Fibroblast of the aortic adventitia (primary cell): ENCODE results near the gene BAHCC1. TPM values are rescaled to one million over a fixed set of nuclear protein-coding genes. Genes with fewer than 3 reads are reported as not detected.

Experiments
- DNase-seq: peaks from one replicate; pipeline ENCODE4 v3.0.0-alpha.2; 2010; ENCODE audit warnings: low read depth
- H3K4me3 ChIP-seq: 2 replicates; pipeline ENCODE4 v1.5.1; 2011; ENCODE audit warnings: low read depth, mild to moderate bottlenecking, control low read depth, low read length, moderate library complexity
- CTCF ChIP-seq: IDR thresholded peaks from 2 replicates; pipeline ENCODE4 v1.5.1; 2011; ENCODE audit warnings: mild to moderate bottlenecking, low read length, control low read depth, inconsistent platforms; ENCODE audit not compliant: insufficient read depth
- total RNA-seq: library from RNA; depleted of rRNA; stranded (reverse); fragments of >200 nt; gene quantifications from 2 replicates; pipeline ENCODE4 v1.2.3, GENCODE V29; 2012; ENCODE audit warnings: low replicate concordance

BAHCC1 gene
- total RNA-seq, 1 donor, result 11.7 TPM

GRCh38 chr17:81384929-81385319 is 10.3 kb upstream of the BAHCC1 start:
- no peak for DNase-seq
- TF ChIP-seq CTCF, result no peak
- no peak overlapping the region for H3K4me3 ChIP-seq

GRCh38 chr17:81385320-81386111 is 9.7 kb upstream of the BAHCC1 start:
- no peak for DNase-seq
- no peak for TF ChIP-seq CTCF
- H3K4me3 ChIP-seq, result no peak overlapping the region

DNA sequence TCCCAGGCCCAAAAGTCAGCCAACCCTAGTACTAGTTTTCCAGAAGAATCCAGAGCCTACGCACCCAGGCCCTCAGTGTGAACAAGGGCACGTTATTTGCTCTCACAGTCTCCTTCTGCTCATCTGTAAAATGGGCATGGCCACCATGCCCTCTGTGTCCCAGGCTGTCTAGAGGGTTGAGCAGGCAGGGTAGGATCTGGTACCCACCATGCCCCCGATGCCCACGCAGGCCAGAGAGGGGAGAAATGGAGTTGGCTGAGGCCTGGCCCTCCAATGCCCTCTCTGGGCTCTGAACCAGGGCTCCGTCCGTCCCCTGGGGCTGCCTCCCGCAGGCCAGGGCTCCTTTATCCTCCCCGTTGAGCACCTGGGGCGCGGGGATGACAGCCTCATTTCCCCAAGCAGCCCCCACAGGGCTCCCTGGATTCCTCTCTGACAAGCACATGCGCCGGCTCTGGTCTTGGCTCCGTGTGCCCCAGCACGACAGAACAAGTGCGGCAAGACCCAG is 9.1 kb upstream of the BAHCC1 start:
- DNase-seq, result no peak
- TF ChIP-seq CTCF, result no peak

GRCh38 chr17:81386646-81387099 is 8.6 kb upstream of the BAHCC1 start:
- peak overlapping the region; percentile 71 for H3K4me3 ChIP-seq
- TF ChIP-seq CTCF, result no peak
- DNase-seq, result no peak

More for the DNA sequence above, 9.1 kb upstream of the BAHCC1 start:
- H3K4me3 ChIP-seq, result peak overlapping the region; percentile 71

DNA sequence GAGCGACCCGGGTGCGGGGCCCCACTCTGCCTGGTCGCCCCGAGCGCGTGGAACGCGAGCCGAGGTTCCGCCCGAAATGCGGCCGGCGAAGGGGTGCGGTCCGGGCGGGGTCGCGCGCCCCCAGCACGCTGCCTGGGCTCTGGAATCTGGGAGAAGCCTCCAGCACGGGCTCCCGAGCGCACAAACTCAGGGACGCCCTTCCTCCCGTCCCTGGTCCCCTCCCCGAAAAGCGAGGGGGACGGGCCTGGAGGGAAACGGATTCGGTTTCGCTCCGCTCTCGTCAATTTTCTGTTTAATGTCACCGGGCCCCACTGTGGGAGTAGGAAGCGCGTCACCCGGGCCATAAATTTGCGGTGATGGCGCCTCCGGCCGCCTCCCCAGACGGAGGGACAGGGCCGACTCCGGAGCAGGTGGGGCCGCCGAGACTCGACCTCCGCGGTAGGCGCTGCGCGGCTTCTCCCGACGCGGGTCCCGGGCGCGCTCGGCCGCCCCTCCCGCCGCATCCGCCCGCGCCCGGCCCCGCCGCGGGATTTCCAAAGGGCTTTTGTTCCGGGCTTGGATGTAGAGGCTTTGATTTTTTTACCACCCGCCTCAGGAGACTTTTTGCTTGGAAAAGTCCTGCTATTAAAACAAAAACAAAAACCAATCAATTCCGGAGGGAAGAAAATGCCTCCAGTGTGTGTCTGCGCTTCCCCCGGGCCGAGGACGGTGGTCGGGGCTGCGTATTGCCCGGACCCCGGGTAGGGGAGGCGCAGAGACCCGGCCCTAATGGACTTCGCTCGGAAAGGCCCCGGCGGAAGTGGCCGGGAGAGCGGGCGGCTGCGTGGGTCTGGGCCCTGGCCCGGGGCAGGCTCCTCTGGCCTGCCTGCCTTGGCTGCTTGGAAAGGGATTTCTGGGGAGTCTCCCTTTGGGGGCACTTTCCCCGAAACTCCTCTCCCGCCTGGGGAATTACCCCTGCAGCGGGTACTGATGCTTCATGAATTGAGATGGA is 7.9 kb upstream of the BAHCC1 start:
- peak overlapping the region; percentile 71 for H3K4me3 ChIP-seq
- DNase-seq, result peak; percentile 59
- no peak for TF ChIP-seq CTCF

GRCh38 chr17:81388091-81388611 is 7.1 kb upstream of the BAHCC1 start:
- H3K4me3 ChIP-seq, result peak overlapping the region; percentile 13
- TF ChIP-seq CTCF, result no peak
- DNase-seq, result no peak
